GM04504 (cell line): Measurements from ENCODE around the gene VARS1.
A peak's percentile ranks its signal among the peaks of the same experiment; 100 is the strongest.
"Not testable (repeated sequence)": the region's sequence is repeated elsewhere in the genome, so short reads cannot be mapped to it uniquely, and the experiment has no call there.

Source experiments
- DNase-seq: peaks from one replicate; pipeline ENCODE4 v3.0.0-alpha.2; 2012; ENCODE audit warnings: low read depth

Gene VARS1

DNA sequence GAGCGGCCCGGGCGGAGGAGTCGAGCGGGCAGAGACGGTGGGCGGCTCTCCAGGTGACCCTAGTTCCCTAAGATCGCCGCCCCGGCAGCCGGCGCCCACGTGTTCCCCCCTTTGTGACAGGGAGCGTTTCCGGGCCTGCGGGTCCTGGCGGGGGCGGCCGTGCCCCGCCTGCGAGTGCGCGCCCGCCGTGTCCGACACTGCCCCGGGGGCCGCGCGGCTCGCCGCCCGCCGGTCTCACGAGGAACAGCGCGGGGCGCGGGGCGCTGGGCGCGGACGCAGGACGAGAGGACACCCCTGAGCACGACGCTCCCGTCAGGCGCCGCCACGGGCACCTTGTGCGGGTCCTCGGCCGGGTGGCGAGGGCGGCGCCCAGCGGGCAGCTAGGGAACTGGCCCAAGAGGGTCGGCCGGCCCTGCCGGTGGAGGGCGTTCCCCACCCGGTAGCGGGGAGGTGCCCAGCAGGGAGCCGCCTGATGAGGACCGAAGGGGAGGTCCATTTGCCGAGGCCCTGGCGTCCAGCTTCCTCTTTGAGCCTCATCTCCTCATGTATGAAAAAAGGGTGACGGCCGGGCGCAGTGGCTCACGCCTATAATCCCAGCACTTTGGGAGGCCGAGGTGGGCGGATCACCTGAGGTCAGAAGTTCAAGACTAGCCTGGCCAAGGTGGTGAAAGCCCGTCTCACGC lies at the start of gene VARS1:
Gene VARS1, minus strand, starts transcription at position 137 of the 683 bp plus-strand sequence. CDS start 535 bp downstream, outside the sequence.
- peak; percentile 77 for DNase-seq

- no peak for DNase-seq
Measured at GRCh38 chr6:31844507-31844906, 49.0 kb upstream of the VARS1 start.

DNA sequence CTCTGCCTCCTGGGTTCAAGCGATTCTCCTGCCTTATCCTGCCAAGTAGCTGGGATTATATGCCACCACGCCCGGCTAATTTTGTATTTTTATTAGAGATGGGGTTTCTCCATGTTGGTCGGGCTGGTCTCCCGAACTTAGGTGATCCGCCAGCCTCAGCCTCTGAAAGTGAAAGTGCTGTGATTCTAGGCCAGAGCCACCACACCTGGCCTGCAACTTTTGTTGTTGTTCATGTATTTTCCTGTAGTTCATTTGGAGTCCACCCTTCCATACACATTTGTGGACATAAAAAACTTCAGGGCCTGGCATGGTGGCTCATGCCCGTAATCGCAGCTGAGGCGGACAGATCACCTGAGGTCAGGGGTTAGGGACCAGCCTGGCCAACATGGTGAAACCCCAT lies 46.5 kb upstream of the VARS1 start:
- no peak for DNase-seq

- not testable (repeated sequence) for DNase-seq
Measured at GRCh38 chr6:31839779-31840126, 44.2 kb upstream of the VARS1 start.

- no peak for DNase-seq
Measured at GRCh38 chr6:31838968-31839367, 43.4 kb upstream of the VARS1 start.

- not testable (repeated sequence) for DNase-seq
Measured at GRCh38 chr6:31838114-31838553, 42.6 kb upstream of the VARS1 start.

DNA sequence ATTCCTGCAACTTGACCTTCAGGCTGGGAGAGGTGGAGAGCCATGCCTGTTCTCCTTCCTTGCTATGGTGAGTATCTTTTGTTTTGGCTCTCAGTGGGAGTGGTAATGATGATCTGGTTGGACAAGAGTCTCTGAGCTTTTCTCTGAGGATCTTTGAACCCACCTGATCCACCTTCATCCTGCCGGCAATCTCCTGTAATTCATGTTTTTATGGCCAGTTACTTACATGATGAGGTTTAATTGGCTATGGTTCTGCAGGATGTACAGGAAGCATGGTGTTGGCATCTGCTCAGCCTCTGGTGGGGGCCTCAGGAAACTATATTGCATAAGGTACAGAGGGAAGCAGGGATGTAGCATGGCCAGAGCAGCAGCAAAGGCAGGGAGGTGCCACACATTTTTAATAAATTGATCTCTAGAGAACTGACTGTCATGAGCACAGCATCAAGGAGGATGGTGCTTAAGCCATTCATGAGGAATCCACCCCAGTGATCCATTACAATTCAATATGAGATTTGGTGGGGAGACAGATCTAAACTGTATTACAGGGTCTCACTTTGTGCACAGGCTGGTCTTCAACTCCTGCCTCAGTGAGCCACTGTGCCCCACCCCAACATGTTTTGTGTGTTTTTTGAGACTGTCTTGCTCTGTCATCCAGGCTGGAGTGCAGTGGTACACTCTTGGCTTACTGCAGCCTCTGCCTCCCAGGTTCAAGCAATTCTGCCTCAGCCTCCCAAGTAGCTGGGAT lies 42.0 kb upstream of the VARS1 start:
- no peak for DNase-seq

- DNase-seq: no peak
Measured at GRCh38 chr6:31836474-31837368, 41.2 kb upstream of the VARS1 start.

- no peak for DNase-seq
Measured at GRCh38 chr6:31836047-31836473, 40.5 kb upstream of the VARS1 start.

GRCh38 chr6:31834367-31835250 lies 39.1 kb upstream of the VARS1 start:
- DNase-seq: peak; percentile 77

- no peak for DNase-seq
Measured at GRCh38 chr6:31831350-31832215, 36.0 kb upstream of the VARS1 start.

GRCh38 chr6:31830886-31831335 lies 35.4 kb upstream of the VARS1 start:
- DNase-seq: no peak

GRCh38 chr6:31829633-31830283 lies 34.2 kb upstream of the VARS1 start:
- no peak for DNase-seq

- DNase-seq: peak; percentile 96
Measured at GRCh38 chr6:31827286-31828079, 31.9 kb upstream of the VARS1 start, which contains the start of gene HSPA1B. TSS of gene HSPA1B (plus strand) at chr6:31827738. CDS start at chr6:31827951, 213 bp downstream.

- DNase-seq: peak; percentile 58
Measured at GRCh38 chr6:31826793-31827285, 31.3 kb upstream of the VARS1 start.

GRCh38 chr6:31825553-31825952 lies 30.0 kb upstream of the VARS1 start:
- no peak for DNase-seq

DNA sequence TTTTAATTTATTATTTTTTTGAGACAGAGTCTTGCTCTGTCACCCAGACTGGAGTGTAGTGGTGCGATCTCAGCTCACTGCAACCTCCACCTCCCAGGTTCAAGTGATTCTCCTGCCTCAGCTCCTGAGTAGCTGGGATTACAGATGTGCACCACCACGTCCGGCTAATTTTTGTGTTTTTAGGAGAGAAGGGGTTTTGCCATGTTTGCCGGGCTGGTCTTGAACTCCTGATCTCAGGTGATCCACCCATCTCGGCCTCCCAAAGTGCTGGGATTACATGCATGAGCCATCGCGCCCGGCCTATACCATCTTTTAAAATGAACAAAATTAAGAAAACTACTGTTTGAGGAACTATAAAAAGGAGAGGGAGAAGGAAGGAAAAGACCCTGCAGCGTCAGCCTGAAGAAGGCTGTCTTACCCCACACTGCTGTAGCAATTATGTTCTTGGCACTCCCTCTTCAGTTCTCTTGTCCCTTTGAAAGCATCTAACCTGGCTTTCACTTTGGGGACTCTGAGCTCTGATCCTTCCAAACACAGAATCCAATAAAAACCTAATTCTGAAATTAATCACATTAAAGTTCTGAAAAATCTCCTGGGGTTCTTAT lies 28.1 kb upstream of the VARS1 start:
- not testable (repeated sequence) for DNase-seq
